Neural cell (in vitro differentiated cells): ENCODE measurements around the gene SLCO2B1. TPM values are rescaled to one million over a fixed set of nuclear protein-coding genes. Genes with fewer than 3 reads are reported as not detected.

Source experiments
- H2AFZ ChIP-seq: fragments of 200-600, 300-800 bp; sonication (generic), shearing (Covaris generic); 2 replicates; pipeline ENCODE4 v1.6.0; 2014; ENCODE audit warnings: low read depth, mild to moderate bottlenecking, antibody characterized with exemption, low read length, moderate library complexity
- H3F3A ChIP-seq: fragments of 200-600 bp; shearing (Covaris generic); 2 replicates; pipeline ENCODE4 v1.6.1; 2016; ENCODE audit warnings: mild to moderate bottlenecking, moderate library complexity, mixed read lengths, antibody characterized with exemption, low read length; ENCODE audit not compliant: insufficient read depth, poor library complexity, severe bottlenecking
- H3K27ac ChIP-seq: fragments of 200-600, 300-800 bp; sonication (generic), shearing (Covaris generic); 2 replicates; pipeline ENCODE4 v1.5.1; 2014; ENCODE audit warnings: mild to moderate bottlenecking, low read length, moderate library complexity
- H3K27me3 ChIP-seq: fragments of 300-800, 200-600 bp; sonication (generic), shearing (Covaris generic); 2 replicates; pipeline ENCODE4 v1.6.0; 2014; ENCODE audit warnings: mild to moderate bottlenecking, low read depth, low read length, moderate library complexity; ENCODE audit not compliant: insufficient read depth
- H3K36me3 ChIP-seq: fragments of 300-800, 200-600 bp; sonication (generic), shearing (Covaris generic); 2 replicates; pipeline ENCODE4 v1.5.1; 2014; ENCODE audit warnings: mild to moderate bottlenecking, antibody characterized with exemption, low read length, moderate library complexity; ENCODE audit not compliant: insufficient read depth
- H3K4me2 ChIP-seq: fragments of 300-800, 200-600 bp; sonication (generic), shearing (Covaris generic); 2 replicates; pipeline ENCODE4 v1.6.0; 2014; ENCODE audit warnings: mild to moderate bottlenecking, low read length
- H3K4me3 ChIP-seq: fragments of 300-800, 200-600 bp; sonication (generic), shearing (Covaris generic); 2 replicates; pipeline ENCODE4 v1.5.1; 2014; ENCODE audit warnings: mild to moderate bottlenecking, low read length, moderate library complexity
- H3K79me2 ChIP-seq: fragments of 200-600 bp; shearing (Covaris generic); replicated peaks from 2 replicates; pipeline ENCODE4 v1.6.0; 2014; ENCODE audit warnings: mild to moderate bottlenecking, low read length, moderate library complexity; ENCODE audit not compliant: insufficient read depth
- H3K9ac ChIP-seq: fragments of 300-800, 200-600 bp; sonication (generic), shearing (Covaris generic); 2 replicates; pipeline ENCODE4 v1.6.1; 2016; ENCODE audit warnings: mild to moderate bottlenecking, low read length, mixed read lengths
- H3K9me2 ChIP-seq: fragments of 200-600 bp; shearing (Covaris generic); 2 replicates; pipeline ENCODE4 v1.6.1; 2016; ENCODE audit warnings: mild to moderate bottlenecking, low read length, mixed read lengths; ENCODE audit not compliant: insufficient read depth
- H3K9me3 ChIP-seq: fragments of 200-600, 300-800 bp; sonication (generic), shearing (Covaris generic); 2 replicates; pipeline ENCODE4 v1.6.1; 2016; ENCODE audit warnings: mild to moderate bottlenecking, mixed run types, low read length, moderate library complexity, mixed read lengths
- H4K20me1 ChIP-seq: fragments of 200-600 bp; shearing (Covaris generic); 2 replicates; pipeline ENCODE4 v1.6.1; 2016; ENCODE audit warnings: mild to moderate bottlenecking, mixed run types; ENCODE audit not compliant: insufficient read depth
- CTCF ChIP-seq: fragments of 450-650 bp; IDR thresholded peaks from 2 replicates; pipeline ENCODE4 v1.5.1; 2014; ENCODE audit warnings: antibody characterized with exemption, mild to moderate bottlenecking, moderate library complexity; ENCODE audit not compliant: poor library complexity, severe bottlenecking
- EP300 ChIP-seq: fragments of 450-650 bp; conservative IDR thresholded peaks from 2 replicates; pipeline ENCODE4 v1.6.1; 2014; ENCODE audit warnings: antibody characterized with exemption, mild to moderate bottlenecking, moderate library complexity; ENCODE audit not compliant: poor library complexity, severe bottlenecking
- EZH2 ChIP-seq: fragments of 200-600, 300-800 bp; shearing (Covaris generic), sonication (generic); IDR thresholded peaks from 2 replicates; pipeline ENCODE4 v1.6.1; 2014; ENCODE audit warnings: antibody characterized with exemption, low read length, borderline replicate concordance, mild to moderate bottlenecking; ENCODE audit not compliant: insufficient read depth, poor library complexity, severe bottlenecking
- MXI1 ChIP-seq: fragments of 450-650 bp; conservative IDR thresholded peaks from 2 replicates; pipeline ENCODE4 v1.6.1; 2014; ENCODE audit warnings: antibody characterized with exemption, mild to moderate bottlenecking; ENCODE audit not compliant: poor library complexity, severe bottlenecking
- POLR2AphosphoS5 ChIP-seq: IDR thresholded peaks from 2 replicates; pipeline ENCODE4 v1.6.1; 2012
- RAD21 ChIP-seq: fragments of 450-650 bp; conservative IDR thresholded peaks from 2 replicates; pipeline ENCODE4 v1.6.1; 2014; ENCODE audit warnings: antibody characterized with exemption, mild to moderate bottlenecking, moderate library complexity
- REST ChIP-seq: IDR thresholded peaks from 2 replicates; pipeline ENCODE4 v1.6.1; 2012; ENCODE audit warnings: borderline replicate concordance
- SMC3 ChIP-seq: fragments of 450-650 bp; conservative IDR thresholded peaks from 2 replicates; pipeline ENCODE4 v1.6.1; 2014; ENCODE audit warnings: antibody characterized with exemption, mild to moderate bottlenecking, moderate library complexity; ENCODE audit not compliant: poor library complexity
- TAF1 ChIP-seq: IDR thresholded peaks from 2 replicates; pipeline ENCODE4 v1.6.1; 2012; ENCODE audit warnings: low read depth
- polyA plus RNA-seq: library from polyadenylated mRNA; depleted of rRNA; stranded (reverse); fragments of >200 nt; gene quantifications from 2 replicates; pipeline ENCODE4 v1.2.3, GENCODE V29; 2014

Gene SLCO2B1
- polyA plus RNA-seq, 1 donor from 2014 or later = not detected

GRCh38 chr11:75154646-75155569 lies 4.0 kb downstream of the SLCO2B1 start:
- Histone ChIP-seq H3K27me3 (no peaks in the 10 kb centered on the region), H3K27ac (no peak overlapping the region), H3K9me3 (no peaks in the 10 kb centered on the region), H3F3A (no peaks in the 10 kb centered on the region), H3K4me2 (no peak overlapping the region), H3K9ac (no peak overlapping the region), H2AFZ (no peak overlapping the region), H4K20me1 (no peaks in the 10 kb centered on the region), H3K36me3 (no peaks in the 10 kb centered on the region), H3K4me3 (no peak overlapping the region), H3K9me2 (no peaks in the 10 kb centered on the region), H3K79me2 (no peaks in the 10 kb centered on the region)
- TF ChIP-seq EZH2 = no peak
- no peak for TF ChIP-seq TAF1
- TF ChIP-seq MXI1 = no peak
- no peak for TF ChIP-seq POLR2AphosphoS5
- TF ChIP-seq REST = no peak
- no peak for TF ChIP-seq RAD21
- no peak for TF ChIP-seq SMC3
- no peak for TF ChIP-seq EP300
- no peak for TF ChIP-seq CTCF

GRCh38 chr11:75155570-75156422 lies 4.9 kb downstream of the SLCO2B1 start:
- no peak for TF ChIP-seq MXI1
- no peak for TF ChIP-seq POLR2AphosphoS5
- TF ChIP-seq SMC3 = no peak
- no peak for TF ChIP-seq REST
- TF ChIP-seq CTCF = no peak
- no peak for TF ChIP-seq EZH2
- TF ChIP-seq TAF1 = no peak
- TF ChIP-seq RAD21 = no peak
- TF ChIP-seq EP300 = no peak
- H3K9me2 ChIP-seq = no peaks in the 10 kb centered on the region
- no peak overlapping the region for H3K9ac ChIP-seq
- no peaks in the 10 kb centered on the region for H3K9me3 ChIP-seq
- no peaks in the 10 kb centered on the region for H3F3A ChIP-seq
- H3K4me3 ChIP-seq = no peak overlapping the region
- H3K36me3 ChIP-seq = no peaks in the 10 kb centered on the region
- H2AFZ ChIP-seq = no peak overlapping the region
- no peak overlapping the region for H3K27ac ChIP-seq
- no peaks in the 10 kb centered on the region for H3K79me2 ChIP-seq
- no peak overlapping the region for H3K4me2 ChIP-seq
- no peaks in the 10 kb centered on the region for H3K27me3 ChIP-seq
- no peaks in the 10 kb centered on the region for H4K20me1 ChIP-seq
